Loucy (cell line): ENCODE data around the gene PPP2R5C.

Experiments used
- H2AFZ ChIP-seq: fragments of 200-600 bp; sonication (generic); 2 replicates; pipeline ENCODE4 v1.6.0; 2016; ENCODE audit warnings: antibody characterized with exemption, mild to moderate bottlenecking, low read length, moderate library complexity
- H3F3A ChIP-seq: fragments of 200-600 bp; 2 replicates; pipeline ENCODE4 v1.6.0; 2016; ENCODE audit warnings: antibody characterized with exemption, low read depth, mild to moderate bottlenecking
- H3K27me3 ChIP-seq: fragments of 200-600 bp; sonication (generic); 2 replicates; pipeline ENCODE4 v1.6.1; 2014; ENCODE audit warnings: low read length, mild to moderate bottlenecking; ENCODE audit not compliant: insufficient read depth, poor library complexity, severe bottlenecking
- H3K36me3 ChIP-seq: fragments of 200-600 bp; sonication (generic); 2 replicates; pipeline ENCODE4 v1.6.1; 2016; ENCODE audit warnings: low read length; ENCODE audit not compliant: insufficient read depth
- H3K4me1 ChIP-seq: fragments of 200-600 bp; sonication (generic); 2 replicates; pipeline ENCODE4 v1.5.1; 2014; ENCODE audit warnings: low read length, mild to moderate bottlenecking; ENCODE audit not compliant: insufficient read depth, poor library complexity, severe bottlenecking
- H3K4me2 ChIP-seq: fragments of 200-600 bp; sonication (generic); 2 replicates; pipeline ENCODE4 v1.6.0; 2014; ENCODE audit warnings: antibody characterized with exemption, low read length, low read depth, mild to moderate bottlenecking; ENCODE audit not compliant: poor library complexity, severe bottlenecking
- H3K4me3 ChIP-seq: fragments of 200-600 bp; sonication (generic); 2 replicates; pipeline ENCODE4 v1.5.1; 2014; ENCODE audit warnings: low read length, mild to moderate bottlenecking, mixed read lengths; ENCODE audit not compliant: poor library complexity, severe bottlenecking
- H3K79me2 ChIP-seq: fragments of 200-600 bp; sonication (generic); 2 replicates; pipeline ENCODE4 v1.6.1; 2014; ENCODE audit warnings: low read length; ENCODE audit not compliant: insufficient read depth
- H3K9ac ChIP-seq: fragments of 200-600 bp; sonication (generic); 2 replicates; pipeline ENCODE4 v1.6.0; 2014; ENCODE audit warnings: mild to moderate bottlenecking, low read depth, low read length, moderate library complexity; ENCODE audit not compliant: poor library complexity, severe bottlenecking
- H3K9me2 ChIP-seq: fragments of 200-600 bp; sonication (generic); replicated peaks from 2 replicates; pipeline ENCODE4 v1.6.1; 2016; ENCODE audit warnings: low read depth, low read length, mixed read lengths
- H3K9me3 ChIP-seq: fragments of 200-600 bp; sonication (generic); 2 replicates; pipeline ENCODE4 v1.6.1; 2014; ENCODE audit warnings: mild to moderate bottlenecking, antibody characterized with exemption, low read length, low read depth; ENCODE audit not compliant: insufficient read depth
- H4K20me1 ChIP-seq: fragments of 200-600 bp; sonication (generic); 2 replicates; pipeline ENCODE4 v1.6.0; 2014; ENCODE audit warnings: antibody characterized with exemption, low read length, mild to moderate bottlenecking; ENCODE audit not compliant: insufficient read depth, poor library complexity, severe bottlenecking
- EZH2phosphoT487 ChIP-seq: fragments of 200-600 bp; IDR thresholded peaks from 2 replicates; pipeline ENCODE4 v1.6.1; 2018; ENCODE audit warnings: antibody characterized with exemption, mild to moderate bottlenecking, moderate library complexity, borderline replicate concordance
- TF ChIP-seq, protein P1 (sequence below): fragments of 200-600 bp; sonication (generic); conservative IDR thresholded peaks from 2 replicates; pipeline ENCODE4 v1.5.1; 2014; ENCODE audit warnings: mild to moderate bottlenecking, antibody characterized with exemption, low read length

PPP2R5C gene

DNA sequence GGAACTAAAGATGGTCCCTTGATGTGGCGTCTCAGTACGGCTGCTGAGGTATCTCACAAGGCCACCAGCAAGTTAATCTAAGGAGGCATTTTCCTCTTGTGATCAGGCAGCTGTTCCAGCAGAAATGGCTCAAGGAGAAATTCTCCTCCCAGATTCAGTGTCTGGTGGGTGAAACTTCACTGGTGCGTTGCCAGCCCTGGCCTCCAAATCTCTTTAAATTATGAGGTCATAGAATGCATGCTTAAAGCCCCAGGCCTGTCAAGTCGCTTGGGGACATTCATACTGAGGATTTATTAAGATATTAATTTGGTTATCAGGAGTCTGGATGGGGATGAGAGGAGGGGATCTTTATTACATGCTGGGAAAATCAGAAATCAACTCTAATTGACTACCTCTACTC, 72.9 kb downstream of the PPP2R5C start:
- H3F3A ChIP-seq, result no peaks in the 10 kb centered on the region
- peaks cover 89% of the 10 kb centered on the region for H4K20me1 ChIP-seq
- peaks cover 98% of the 10 kb centered on the region for H3K79me2 ChIP-seq
- no peak overlapping the region for H3K4me2 ChIP-seq
- no peaks in the 10 kb centered on the region for H3K9me3 ChIP-seq
- no peak overlapping the region for H3K9ac ChIP-seq
- H2AFZ ChIP-seq, result no peak overlapping the region
- H3K4me3 ChIP-seq, result no peak overlapping the region
- TF ChIP-seq, protein P1, sequence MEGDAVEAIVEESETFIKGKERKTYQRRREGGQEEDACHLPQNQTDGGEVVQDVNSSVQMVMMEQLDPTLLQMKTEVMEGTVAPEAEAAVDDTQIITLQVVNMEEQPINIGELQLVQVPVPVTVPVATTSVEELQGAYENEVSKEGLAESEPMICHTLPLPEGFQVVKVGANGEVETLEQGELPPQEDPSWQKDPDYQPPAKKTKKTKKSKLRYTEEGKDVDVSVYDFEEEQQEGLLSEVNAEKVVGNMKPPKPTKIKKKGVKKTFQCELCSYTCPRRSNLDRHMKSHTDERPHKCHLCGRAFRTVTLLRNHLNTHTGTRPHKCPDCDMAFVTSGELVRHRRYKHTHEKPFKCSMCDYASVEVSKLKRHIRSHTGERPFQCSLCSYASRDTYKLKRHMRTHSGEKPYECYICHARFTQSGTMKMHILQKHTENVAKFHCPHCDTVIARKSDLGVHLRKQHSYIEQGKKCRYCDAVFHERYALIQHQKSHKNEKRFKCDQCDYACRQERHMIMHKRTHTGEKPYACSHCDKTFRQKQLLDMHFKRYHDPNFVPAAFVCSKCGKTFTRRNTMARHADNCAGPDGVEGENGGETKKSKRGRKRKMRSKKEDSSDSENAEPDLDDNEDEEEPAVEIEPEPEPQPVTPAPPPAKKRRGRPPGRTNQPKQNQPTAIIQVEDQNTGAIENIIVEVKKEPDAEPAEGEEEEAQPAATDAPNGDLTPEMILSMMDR, result no peak
- TF ChIP-seq EZH2phosphoT487, result no peak
- no peaks in the 10 kb centered on the region for H3K27me3 ChIP-seq
- H3K4me1 ChIP-seq, result peaks cover 11% of the 10 kb centered on the region
- H3K36me3 ChIP-seq, result peaks cover 33% of the 10 kb centered on the region; the same call in 1 of the 2 replicates
- H3K9me2 ChIP-seq, result no peaks in the 10 kb centered on the region

DNA sequence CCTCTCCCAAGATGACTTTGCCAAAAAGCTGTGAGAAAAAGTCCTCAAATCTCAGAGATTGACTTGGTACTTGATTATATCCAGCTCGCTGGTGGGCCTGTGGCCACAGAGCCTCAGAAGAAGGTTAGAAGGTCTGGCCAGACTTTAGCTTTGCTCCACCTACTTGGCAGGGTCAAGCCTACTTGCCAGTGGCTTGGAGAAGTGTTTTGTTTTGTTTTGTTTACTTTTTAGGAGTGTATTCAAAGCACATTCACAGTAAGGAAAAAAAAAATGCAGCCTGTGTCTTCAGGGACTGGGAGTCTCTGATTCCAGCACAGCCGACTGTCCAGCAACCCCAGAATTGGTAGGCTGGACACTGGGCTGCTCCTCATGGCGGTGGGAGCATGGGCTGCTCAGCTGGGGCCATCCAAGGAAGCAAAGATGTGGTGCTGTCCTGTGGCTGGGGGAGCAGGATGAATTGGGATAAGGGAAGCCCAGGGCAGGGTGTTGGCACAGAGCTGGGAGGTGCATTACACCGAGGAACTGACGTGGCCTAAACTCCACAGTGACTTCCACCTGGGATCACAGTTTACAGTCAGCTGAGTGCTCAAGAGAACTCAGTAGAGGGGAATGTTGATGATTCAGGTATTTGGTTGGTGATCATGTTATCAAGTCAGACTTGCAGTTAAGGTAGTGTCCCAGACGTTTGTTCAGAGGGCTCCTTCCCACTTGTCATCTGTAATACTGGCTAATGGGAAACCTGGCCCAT, 73.5 kb downstream of the PPP2R5C start:
- H3K4me1 ChIP-seq, result peaks cover 16% of the 10 kb centered on the region
- H3F3A ChIP-seq, result no peaks in the 10 kb centered on the region
- peaks cover 27% of the 10 kb centered on the region; the same call in 1 of the 2 replicates for H3K36me3 ChIP-seq
- TF ChIP-seq, protein P1, result no peak
- H3K4me3 ChIP-seq, result no peak overlapping the region
- H3K9me2 ChIP-seq, result no peaks in the 10 kb centered on the region
- no peak overlapping the region for H2AFZ ChIP-seq
- peaks cover 89% of the 10 kb centered on the region for H4K20me1 ChIP-seq
- no peak overlapping the region for H3K9ac ChIP-seq
- peaks cover 98% of the 10 kb centered on the region for H3K79me2 ChIP-seq
- no peak overlapping the region for H3K4me2 ChIP-seq
- no peaks in the 10 kb centered on the region for H3K27me3 ChIP-seq
- H3K9me3 ChIP-seq, result no peaks in the 10 kb centered on the region

DNA sequence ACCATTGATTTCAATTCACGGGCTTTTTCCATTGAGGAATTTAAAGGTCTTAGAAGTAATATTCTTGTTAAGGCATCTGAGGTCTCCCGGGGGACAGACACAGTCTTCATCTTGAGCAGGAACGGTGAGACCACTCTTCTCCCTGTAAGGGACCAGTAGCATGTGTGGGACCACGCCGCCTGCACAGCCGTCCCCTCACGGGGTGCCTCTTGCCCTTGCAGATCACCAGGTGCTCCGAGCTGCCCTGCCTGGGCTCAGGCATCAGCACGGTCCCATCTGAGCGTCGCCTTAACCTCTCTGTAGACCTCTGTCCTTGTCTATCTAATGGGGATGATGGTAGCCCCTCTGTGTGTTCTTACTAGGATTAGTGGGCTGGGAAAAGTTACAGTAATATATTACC, 74.1 kb downstream of the PPP2R5C start:
- peaks cover 98% of the 10 kb centered on the region for H3K79me2 ChIP-seq
- H3K9ac ChIP-seq, result no peak overlapping the region
- no peaks in the 10 kb centered on the region for H3K27me3 ChIP-seq
- H4K20me1 ChIP-seq, result peaks cover 89% of the 10 kb centered on the region
- H3F3A ChIP-seq, result no peaks in the 10 kb centered on the region
- H3K9me2 ChIP-seq, result no peaks in the 10 kb centered on the region
- H3K9me3 ChIP-seq, result no peaks in the 10 kb centered on the region
- TF ChIP-seq EZH2phosphoT487, result no peak
- TF ChIP-seq, protein P1, result no peak
- no peak overlapping the region for H3K4me2 ChIP-seq
- H3K36me3 ChIP-seq, result peaks cover 22% of the 10 kb centered on the region; the same call in 1 of the 2 replicates
- no peak overlapping the region for H3K4me3 ChIP-seq
- no peak overlapping the region for H2AFZ ChIP-seq
- peaks cover 22% of the 10 kb centered on the region for H3K4me1 ChIP-seq
